Stimulated activated CD8-positive, alpha-beta memory T cell treated with anti-CD3 and anti-CD28 coated beads, Interleukin-15, amount 100 ng/mL, for 4 hours (primary cell): Measurements from ENCODE around the gene ZC3H14.
"Not testable (repeated sequence)": the region's sequence is repeated elsewhere in the genome, so short reads cannot be mapped to it uniquely, and the experiment has no call there.

ENCODE experiments used
- DNase-seq, 2 donors: peaks; one replicate each; pipeline ENCODE4 v3.0.0-alpha.2; 2020; ENCODE audit warnings: low read depth in 2 of 2

ZC3H14 gene, protein sequence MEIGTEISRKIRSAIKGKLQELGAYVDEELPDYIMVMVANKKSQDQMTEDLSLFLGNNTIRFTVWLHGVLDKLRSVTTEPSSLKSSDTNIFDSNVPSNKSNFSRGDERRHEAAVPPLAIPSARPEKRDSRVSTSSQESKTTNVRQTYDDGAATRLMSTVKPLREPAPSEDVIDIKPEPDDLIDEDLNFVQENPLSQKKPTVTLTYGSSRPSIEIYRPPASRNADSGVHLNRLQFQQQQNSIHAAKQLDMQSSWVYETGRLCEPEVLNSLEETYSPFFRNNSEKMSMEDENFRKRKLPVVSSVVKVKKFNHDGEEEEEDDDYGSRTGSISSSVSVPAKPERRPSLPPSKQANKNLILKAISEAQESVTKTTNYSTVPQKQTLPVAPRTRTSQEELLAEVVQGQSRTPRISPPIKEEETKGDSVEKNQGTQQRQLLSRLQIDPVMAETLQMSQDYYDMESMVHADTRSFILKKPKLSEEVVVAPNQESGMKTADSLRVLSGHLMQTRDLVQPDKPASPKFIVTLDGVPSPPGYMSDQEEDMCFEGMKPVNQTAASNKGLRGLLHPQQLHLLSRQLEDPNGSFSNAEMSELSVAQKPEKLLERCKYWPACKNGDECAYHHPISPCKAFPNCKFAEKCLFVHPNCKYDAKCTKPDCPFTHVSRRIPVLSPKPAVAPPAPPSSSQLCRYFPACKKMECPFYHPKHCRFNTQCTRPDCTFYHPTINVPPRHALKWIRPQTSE

DNA sequence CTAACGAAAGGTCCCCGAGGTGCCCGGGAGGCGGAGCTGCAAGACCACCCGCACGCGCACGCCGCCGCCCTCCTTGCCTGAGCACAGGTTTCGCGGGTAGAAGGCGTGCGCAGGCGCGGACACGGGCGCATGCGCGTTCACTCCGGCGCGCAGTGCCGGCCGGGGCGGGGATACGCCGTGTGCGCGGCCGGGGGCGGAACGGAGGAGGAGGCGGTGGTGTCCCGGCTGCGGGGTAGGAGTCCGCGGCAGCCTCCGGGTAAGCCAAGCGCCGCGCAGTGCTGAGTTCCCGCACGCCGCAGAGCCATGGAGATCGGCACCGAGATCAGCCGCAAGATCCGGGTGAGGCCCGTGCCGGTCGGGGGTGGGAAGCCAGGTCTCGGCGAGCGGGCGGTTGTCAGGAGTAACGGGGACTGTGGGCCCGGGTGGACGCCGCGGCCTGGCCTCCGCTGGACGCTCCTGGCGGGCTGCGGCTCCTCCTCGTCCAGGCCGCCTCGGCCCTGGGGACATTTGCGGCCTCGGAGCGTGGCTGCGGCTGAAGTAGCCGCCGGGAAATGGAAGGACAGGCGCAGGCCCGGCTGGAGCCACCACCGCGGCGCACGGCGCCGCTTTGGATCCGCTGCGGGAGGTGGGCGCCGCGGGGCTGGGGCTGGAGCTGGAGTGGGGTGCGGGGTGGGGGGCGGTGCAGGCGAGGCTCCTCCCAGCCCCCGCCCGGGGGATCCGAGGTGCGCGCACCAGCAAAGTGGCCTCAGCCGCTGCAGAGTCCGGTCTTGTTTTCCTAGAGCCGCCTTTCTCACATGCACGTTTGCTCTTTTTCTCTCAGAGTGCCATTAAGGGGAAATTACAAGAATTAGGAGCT is at the start of gene ZC3H14:
Gene ZC3H14, plus strand, starts transcription at position 207 of the 856 bp plus-strand sequence. Its CDS starts 97 bp downstream, at position 304.
- DNase-seq: peak; percentile 70 to 84

DNA sequence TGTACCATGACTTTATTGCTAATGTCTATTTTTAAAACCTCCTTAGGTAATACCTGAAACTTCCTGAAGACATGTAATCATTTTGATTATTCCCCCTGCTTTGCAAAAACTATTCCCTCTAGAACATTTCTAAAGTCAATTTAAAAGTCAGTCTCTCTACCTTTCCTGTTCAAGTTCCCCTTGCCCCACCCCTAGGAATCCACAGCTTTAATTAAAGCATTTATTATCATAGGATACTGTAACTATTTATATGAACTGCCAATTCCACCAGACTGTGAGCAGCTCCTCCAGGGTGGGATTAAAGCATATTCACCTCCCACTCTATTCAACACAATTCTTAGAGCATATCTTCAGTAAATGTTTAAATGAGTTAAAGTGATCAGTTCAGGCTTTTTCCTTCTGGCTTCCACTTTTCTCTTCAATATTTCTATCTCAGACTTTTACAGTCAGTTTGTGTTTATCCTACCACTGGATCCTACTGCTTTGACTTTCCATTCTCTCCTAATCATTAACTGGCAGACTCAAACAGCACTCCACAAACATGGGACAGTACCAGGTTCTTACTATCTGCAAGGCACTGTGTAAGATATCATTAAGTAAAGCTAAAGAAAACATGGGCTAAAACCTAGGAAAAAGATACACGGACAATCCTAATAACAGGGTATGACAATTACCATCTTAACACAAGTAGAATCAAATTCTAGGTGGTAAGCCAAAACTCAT is 47.2 kb upstream of the ZC3H14 start:
- DNase-seq: no peak

DNA sequence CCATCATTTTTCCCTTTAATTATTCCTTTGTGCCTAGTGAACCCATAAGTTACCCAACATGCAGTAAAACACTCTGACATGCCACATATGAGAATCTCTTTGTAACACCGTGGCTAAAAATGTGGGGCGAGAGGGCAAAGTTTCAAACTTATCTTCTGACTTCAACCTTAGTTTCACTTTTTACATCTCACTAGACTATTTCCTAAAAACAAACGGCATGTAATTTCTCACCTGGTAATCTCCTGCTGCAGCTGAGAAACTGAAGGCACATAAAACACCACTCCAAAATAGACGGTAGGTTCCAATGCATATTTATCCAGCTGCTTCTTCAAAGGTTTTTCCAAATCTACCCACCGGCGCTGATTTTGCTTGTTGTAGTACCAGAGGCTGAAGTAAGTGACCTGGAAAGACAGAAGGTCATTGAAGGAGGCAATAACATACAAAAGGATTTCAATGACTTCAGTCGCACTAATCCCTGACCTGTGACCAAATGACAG is 45.9 kb upstream of the ZC3H14 start:
- no peak for DNase-seq

DNA sequence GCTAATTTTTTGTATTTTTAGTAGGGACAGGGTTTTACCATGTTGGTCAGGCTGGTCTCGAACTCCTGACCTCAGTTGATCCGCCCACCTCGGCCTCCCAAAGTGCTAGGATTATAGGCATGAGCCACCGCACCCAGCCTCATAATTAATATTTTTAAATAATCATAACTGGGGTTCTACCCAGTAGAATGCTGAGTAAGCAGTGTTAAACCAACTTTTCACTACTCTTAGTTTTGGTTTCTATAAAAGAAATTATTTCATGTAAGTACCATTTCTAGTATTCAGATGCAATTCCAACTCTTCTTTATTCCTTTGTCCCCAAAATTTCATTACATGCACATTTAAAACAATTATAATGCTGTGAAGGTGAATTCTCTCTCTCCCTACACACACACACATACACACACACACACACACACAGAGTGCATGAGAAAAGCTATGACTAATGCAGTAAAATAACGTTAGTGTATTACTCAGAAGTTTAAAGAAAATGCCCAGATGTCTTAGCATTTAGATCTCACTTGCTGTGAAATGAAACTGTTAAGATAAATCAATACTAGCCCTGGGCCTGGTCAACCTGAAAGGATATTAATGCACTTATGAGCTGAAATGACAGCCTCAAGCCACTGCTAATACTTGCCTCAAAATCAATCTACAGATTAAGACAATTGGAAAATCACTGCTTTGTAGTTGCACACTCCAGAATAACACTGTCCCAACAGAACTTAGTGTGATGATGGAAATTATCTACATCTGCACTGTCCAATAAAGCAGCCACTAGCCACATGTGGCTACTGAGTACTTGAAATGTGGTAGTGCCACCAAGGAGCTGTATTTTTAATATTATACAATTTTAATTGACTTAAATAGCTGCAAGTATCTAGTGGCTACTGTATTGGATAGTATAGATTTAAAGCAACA is 44.0 kb upstream of the ZC3H14 start:
- no peak for DNase-seq

DNA sequence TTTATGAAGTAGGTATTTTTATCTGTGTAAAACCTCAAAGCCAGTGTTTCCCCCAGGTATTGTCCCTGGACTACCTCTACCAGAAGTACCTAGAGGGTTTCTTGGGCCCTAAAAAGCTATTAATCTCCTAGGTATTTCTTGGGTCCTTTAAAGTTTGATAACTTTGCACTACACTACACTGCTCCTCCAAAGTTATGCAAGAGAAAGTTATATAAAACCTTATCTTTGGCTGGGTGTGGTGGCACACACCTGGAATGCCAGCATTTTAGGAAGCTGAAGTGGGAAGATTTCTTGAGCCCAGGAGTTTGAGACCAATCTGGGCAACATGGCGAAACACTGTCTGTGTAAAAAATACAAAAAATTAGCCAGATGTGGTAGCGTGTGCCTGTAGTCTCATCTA is 42.9 kb upstream of the ZC3H14 start:
- no peak for DNase-seq

DNA sequence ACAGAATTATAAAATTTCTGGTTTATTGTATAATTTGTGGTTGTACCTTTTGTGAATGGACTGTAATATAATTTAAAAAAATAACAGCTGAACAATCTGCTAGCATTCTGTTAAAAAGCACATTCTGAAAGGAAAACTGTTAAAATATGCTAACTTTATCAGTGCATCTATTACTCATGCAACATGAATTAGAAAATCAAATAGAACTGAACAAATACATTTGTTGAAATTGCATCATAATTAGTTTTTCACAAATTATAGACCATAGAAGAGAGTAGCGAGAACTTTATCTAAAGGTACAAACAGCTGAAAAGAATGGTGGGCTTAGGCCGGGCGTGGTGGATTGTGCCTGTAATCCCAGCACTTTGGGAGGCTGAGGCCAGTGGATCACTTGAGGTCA is 41.0 kb upstream of the ZC3H14 start:
- DNase-seq: no peak

DNA sequence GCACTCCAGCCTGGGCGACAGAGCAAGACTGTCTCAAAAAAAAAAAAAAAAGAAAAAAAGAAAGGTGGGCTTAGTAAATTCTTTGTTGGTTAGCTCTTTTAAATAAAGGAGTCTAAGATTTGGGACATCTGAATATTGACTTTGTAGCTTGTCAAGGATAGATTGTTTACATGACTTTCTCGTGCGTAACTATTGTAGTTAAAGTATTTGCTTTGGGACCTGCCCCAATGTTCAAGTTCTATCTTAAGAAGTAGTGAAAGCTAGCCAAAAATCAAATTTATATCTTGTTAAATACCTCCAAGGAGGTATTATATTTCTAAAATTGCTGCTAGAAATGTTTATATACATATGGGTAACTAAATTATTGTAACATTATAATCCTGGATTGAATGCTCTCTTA is 40.4 kb upstream of the ZC3H14 start:
- DNase-seq: no peak

DNA sequence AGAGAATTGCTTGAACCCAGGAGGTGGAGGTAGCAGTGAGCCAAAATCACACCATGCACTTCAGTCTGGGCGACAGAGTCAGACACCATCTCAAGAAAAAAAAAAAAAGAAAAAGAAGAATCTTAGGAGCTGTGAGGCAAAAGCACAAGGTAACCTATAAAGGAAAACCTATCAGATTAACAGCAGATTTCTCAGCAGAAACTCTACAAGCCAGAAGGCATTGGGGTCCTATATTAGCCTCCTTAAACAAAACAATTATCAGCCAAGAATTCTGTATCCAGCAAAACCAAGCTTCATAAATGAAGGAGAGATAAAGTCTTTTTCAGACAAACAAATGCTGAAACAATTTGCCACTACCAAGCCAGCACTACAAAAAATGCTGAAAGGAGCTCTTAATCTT is 32.9 kb upstream of the ZC3H14 start:
- not testable (repeated sequence) for DNase-seq

DNA sequence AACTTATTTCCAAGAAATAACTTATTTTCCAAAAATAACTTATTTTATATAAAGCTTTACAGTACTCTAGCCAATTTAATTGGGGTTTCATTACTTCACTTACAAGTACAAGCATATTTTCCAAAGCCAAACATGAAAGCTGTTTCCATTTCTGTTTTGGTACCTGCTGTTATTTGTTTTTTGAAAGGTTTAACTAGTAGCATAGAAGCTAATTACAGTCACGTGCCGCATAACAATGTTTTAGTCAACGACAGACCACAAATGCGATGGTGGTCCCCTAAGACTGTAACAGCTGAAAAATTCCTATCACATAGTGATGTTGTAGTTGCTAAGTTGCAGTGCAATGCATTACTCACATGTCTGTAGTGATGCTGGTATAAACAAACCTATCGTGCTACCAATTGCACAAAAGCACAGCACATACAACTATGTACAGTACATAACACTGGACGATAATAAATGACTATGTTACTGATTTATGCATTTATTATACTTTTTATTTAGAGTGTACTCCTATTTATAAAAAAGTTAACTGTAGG is 29.7 kb upstream of the ZC3H14 start:
- no peak for DNase-seq

DNA sequence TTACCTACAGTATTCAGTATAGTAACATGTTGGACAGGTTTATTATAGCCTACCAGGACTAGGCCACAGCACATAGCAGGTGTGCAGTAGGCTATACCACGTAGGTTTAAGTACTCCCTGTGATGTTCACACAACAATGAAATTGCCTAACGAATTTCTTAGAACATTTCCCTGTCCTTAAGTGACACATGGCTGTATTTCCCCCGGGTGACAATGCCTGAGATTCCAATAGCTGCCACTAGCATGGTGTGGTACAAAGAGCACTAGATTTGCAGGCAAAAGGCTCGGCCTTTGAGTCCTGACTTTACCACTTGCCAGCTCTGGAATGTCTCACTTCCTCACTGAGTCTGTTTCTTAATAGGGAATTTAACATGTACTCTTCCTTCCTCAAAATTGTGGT is 27.7 kb upstream of the ZC3H14 start:
- no peak for DNase-seq

DNA sequence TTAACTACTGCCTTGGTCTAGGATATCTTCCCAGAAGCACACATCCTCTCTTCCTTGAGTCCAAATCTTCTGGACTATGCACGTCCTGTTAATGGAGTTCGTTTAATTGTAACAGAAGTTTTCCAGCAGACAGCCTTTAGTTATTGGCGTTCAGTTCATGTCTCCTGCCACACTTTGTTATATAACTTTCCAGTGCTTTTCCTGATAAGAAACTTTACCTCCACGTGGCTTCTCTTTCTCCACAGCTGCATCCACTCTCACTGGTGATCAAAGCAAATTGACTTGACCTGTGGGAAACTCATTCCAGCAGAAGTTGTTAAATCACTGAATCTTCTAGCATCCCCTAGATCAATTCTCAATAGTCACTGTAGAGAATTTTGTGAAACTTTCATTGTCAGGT is 27.0 kb upstream of the ZC3H14 start:
- DNase-seq: no peak

DNA sequence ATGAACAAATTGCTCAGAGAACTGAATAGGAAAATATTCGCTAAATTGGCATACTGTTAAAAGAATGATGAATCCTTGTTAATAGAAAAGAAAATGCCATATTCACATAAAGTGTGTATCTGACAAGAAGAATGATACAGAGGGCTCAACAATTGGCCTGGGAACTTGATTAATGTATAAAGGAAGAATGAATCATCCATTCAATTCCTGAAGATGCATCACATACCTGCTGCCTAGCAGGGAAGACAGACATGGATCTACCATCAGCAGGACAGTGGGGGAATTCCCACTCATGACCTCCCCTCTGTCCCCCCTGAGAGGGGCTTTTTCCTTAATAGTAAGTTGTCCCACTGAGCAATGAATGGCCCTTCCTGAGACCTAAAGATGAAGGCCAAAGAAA is 21.5 kb upstream of the ZC3H14 start:
- DNase-seq: no peak

DNA sequence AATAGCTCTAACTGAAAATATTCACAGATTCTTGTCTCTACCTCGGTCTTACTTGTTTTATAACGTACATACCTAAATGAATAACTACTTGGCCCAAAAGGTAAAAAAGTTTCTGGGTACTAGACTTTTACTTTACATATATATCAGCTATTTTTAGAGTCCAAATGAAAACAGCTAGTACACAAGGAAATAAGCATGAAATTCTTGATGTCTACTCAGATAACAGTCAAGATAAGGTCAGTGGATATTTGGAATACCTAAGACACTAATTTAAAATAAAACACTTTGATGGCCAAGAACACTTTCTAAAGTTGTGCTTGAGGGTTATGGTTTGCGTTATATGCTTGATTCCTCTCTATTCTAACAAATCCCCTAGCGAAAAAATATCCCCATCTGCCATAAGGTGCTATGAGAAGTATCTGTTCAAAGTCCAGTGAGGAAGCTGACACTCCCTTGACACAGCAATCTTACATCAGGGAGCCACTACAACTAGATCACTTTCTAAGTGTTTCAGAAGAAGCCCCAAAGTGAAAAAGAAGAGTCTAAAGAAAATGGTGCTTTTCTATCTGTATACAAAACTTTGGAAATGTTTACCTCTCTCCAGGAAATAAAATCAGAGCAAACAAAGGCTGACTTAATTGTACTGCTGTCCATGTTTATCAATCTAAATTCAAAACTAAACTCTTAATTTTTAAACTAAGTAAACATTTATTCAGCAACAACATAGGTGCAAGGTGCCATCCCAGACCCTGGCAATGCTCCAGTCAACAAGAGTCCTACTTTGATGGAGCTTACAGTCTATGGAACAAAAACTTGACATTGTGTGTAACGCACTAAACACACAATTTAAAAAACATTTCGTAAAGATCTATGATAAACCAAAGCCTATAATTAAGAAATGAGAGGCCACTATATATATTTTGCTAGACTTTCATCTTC is 19.7 kb upstream of the ZC3H14 start:
- no peak for DNase-seq

DNA sequence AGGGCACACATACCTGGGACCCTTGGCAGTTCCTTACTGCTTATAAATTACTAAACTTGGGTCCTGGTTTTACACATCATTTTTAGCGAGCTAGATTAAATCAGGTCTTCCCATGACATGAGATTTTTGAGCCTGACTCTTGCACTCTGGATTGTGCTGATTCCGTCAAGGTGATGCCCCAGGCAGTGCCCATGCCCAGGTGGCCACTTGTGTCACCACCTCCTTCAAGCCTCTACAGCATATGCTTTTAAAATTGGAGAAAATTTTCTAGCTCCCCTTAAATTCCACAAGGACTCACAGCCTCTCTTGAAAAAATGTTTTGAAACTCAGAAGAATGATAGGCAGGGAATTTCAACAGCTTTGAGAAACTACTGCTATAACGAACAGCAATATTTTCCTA is 17.6 kb upstream of the ZC3H14 start:
- DNase-seq: no peak

DNA sequence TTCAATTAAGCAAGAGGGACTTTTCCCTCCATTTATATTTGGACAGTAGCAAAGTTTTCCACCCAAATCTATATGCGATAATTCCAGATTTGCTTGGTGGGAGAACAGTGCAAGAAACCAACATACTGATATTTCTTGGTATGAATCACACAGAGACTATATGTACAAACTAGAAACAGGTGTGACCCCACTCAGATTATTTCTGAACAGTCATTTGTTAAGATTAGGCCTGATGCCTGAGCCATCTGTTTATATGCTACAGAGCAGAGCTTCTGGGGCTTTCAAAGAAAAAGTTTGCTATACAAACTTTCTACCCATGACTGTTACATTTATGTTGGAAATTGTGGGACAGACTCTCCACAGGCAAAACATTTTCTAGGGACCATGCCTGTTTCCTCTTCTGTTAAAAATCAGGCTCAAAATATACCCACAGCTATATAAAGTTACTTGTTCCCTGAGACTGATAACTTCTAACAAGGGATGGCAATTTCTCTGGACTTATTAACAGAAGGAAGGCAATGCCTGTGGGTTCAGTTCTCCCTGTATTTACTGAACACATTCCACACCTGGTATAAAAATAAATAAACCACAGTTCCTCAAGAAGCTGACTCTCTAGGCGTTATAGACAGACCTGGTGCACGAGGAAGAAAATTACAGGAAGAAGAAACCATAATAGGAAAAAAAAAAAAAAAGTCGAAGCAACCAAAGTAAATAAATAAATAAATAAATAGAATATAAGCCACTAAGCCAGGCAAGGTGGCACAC is 16.0 kb upstream of the ZC3H14 start:
- no peak for DNase-seq

DNA sequence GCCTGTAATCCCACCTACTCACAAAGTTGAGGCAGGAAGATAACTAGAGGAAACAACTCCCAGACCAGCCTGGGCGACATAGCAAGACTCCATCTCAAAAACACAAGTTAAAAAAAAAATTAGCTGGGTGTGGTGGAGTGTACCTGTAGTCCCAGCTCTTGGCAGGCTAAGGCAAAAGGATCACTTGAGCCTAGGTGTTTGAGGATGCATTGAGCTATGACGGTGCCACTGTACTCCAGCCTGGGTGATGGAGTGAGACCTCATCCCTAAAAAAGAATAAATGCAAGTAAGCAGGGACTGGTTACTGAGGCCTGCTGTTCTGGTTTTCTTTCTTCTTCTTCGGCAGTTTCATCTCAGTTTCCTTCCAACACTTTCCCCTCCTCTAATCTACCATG is 15.5 kb upstream of the ZC3H14 start:
- DNase-seq: no peak

DNA sequence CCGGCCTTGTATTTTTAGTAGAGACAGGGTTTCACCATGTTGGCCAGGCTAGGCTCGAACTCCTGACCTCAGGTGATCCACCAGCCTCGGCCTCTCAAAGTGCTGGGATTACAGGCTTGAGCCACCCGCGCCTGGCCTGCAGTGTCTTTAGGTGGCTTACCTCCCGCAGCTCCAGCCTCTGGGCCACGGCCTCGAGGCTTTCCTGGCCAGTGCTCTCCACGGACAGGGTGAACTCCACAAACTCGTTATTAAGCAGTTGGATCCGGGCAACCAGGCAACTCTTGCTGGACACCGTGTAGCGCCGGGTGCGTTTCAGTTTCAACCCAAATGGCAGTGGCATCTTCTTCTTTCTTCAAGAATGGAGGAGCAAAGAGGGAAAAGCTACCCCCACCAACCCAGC is 12.8 kb upstream of the ZC3H14 start:
- DNase-seq: no peak
